GM19035 (cell line): ENCODE results near the gene HOXD8.

Experiments used
- ATAC-seq: cut with Tn5 transposase; IDR thresholded peaks from one replicate; pipeline ENCODE4 v1.9.1; 2021; ENCODE audit not compliant: unreplicated experiment

HOXD8 gene

GRCh38 chr2:176171351-176172006, 42.0 kb downstream of the HOXD8 start:
- ATAC-seq, result no peak

GRCh38 chr2:176172007-176172894, 42.7 kb downstream of the HOXD8 start:
- ATAC-seq, result no peak

- ATAC-seq, result no peak
Measured at GRCh38 chr2:176172895-176173566, 43.5 kb downstream of the HOXD8 start.

GRCh38 chr2:176173567-176174381, 44.3 kb downstream of the HOXD8 start:
- ATAC-seq, result no peak

GRCh38 chr2:176174382-176174823, 44.9 kb downstream of the HOXD8 start:
- ATAC-seq, result no peak

GRCh38 chr2:176174824-176175708, 45.6 kb downstream of the HOXD8 start:
- ATAC-seq, result no peak

GRCh38 chr2:176175709-176176607, 46.5 kb downstream of the HOXD8 start:
- ATAC-seq, result no peak

- ATAC-seq, result no peak
Measured at GRCh38 chr2:176177580-176178037, 48.1 kb downstream of the HOXD8 start.

- no peak for ATAC-seq
Measured at GRCh38 chr2:176178038-176178756, 48.7 kb downstream of the HOXD8 start.

- ATAC-seq, result no peak
Measured at GRCh38 chr2:176178757-176179295, 49.3 kb downstream of the HOXD8 start.

- no peak for ATAC-seq
Measured at GRCh38 chr2:176181551-176181950, 52.0 kb downstream of the HOXD8 start.
